Smooth muscle cell (in vitro differentiated cells): ENCODE data around the gene KLK14. TPM values are rescaled to one million over a fixed set of nuclear protein-coding genes. Genes with fewer than 3 reads are reported as not detected.
A peak's percentile ranks its signal among the peaks of the same experiment; 100 is the strongest.

Source experiments
- DNase-seq: peaks from one replicate; lab custom pipeline; 2025; ENCODE audit not compliant: unreplicated experiment; lab: John Stamatoyannopoulos, UW
- H2AFZ ChIP-seq: fragments of 200-600 bp; sonication (generic); 2 replicates; pipeline ENCODE4 v1.6.0; 2016; ENCODE audit warnings: antibody characterized with exemption, low read depth, mild to moderate bottlenecking
- H3F3A ChIP-seq: fragments of 200-600 bp; sonication (generic); 2 replicates; pipeline ENCODE4 v1.6.0; 2017; ENCODE audit warnings: antibody characterized with exemption, low read depth
- H3K27ac ChIP-seq: fragments of 200-600 bp; sonication (generic); 2 replicates; pipeline ENCODE4 v1.5.1; 2016; ENCODE audit warnings: low read depth, mild to moderate bottlenecking
- H3K27me3 ChIP-seq: fragments of 200-600 bp; sonication (generic); 2 replicates; pipeline ENCODE4 v1.6.1; 2016; ENCODE audit warnings: low read depth, mild to moderate bottlenecking
- H3K36me3 ChIP-seq: fragments of 200-600 bp; sonication (generic); 2 replicates; pipeline ENCODE4 v1.5.1; 2016; ENCODE audit warnings: low read depth
- H3K4me1 ChIP-seq: fragments of 200-600 bp; sonication (generic); 2 replicates; pipeline ENCODE4 v1.5.1; 2016; ENCODE audit warnings: low read depth
- H3K4me2 ChIP-seq: fragments of 200-600 bp; sonication (generic); 2 replicates; pipeline ENCODE4 v1.6.0; 2016; ENCODE audit warnings: mild to moderate bottlenecking
- H3K4me3 ChIP-seq: fragments of 200-600 bp; sonication (generic); 2 replicates; pipeline ENCODE4 v1.5.1; 2016; ENCODE audit warnings: mild to moderate bottlenecking
- H3K79me2 ChIP-seq: fragments of 200-600 bp; sonication (generic); 2 replicates; pipeline ENCODE4 v1.6.0; 2016; ENCODE audit warnings: low read depth, mild to moderate bottlenecking
- H3K9ac ChIP-seq: fragments of 200-600 bp; sonication (generic); 2 replicates; pipeline ENCODE4 v1.6.0; 2016; ENCODE audit warnings: low read depth
- H3K9me3 ChIP-seq: fragments of 200-600 bp; sonication (generic); replicated peaks from 2 replicates; pipeline ENCODE4 v1.5.1; 2016; ENCODE audit warnings: low read depth
- H4K20me1 ChIP-seq: fragments of 200-600 bp; sonication (generic); 2 replicates; pipeline ENCODE4 v1.6.0; 2016; ENCODE audit warnings: low read depth
- WGBS: methylation state at CpG from one replicate; pipeline ENCODE4 v1.1.7; 2016; ENCODE audit warnings: low lambda C conversion rate; 5-methylcytosine and 5-hydroxymethylcytosine counted together
- polyA plus RNA-seq: library from polyadenylated mRNA; unstranded; fragments of >200 nt; fragmentation: Nextera tagmentation; extraction: Ambion mirVana; gene quantifications from 2 replicates; pipeline ENCODE4 v1.2.1, GENCODE V29; 2016
- total RNA-seq: library from RNA; depleted of rRNA; stranded (reverse); fragments of >200 nt; gene quantifications from 2 replicates; pipeline ENCODE4 v1.2.3, GENCODE V29; 2014
- TF ChIP-seq, protein P1 (sequence below): fragments of 200-600 bp; sonication (generic); IDR thresholded peaks from 2 replicates; pipeline ENCODE4 v1.5.1; 2017; ENCODE audit warnings: borderline replicate concordance, mild to moderate bottlenecking, antibody characterized with exemption; ENCODE audit not compliant: insufficient read depth, poor library complexity, severe bottlenecking

Gene KLK14
- total and polyA plus RNA-seq, 2 experiments from 2014 or later = 7.7 to 12.3 TPM

DNA sequence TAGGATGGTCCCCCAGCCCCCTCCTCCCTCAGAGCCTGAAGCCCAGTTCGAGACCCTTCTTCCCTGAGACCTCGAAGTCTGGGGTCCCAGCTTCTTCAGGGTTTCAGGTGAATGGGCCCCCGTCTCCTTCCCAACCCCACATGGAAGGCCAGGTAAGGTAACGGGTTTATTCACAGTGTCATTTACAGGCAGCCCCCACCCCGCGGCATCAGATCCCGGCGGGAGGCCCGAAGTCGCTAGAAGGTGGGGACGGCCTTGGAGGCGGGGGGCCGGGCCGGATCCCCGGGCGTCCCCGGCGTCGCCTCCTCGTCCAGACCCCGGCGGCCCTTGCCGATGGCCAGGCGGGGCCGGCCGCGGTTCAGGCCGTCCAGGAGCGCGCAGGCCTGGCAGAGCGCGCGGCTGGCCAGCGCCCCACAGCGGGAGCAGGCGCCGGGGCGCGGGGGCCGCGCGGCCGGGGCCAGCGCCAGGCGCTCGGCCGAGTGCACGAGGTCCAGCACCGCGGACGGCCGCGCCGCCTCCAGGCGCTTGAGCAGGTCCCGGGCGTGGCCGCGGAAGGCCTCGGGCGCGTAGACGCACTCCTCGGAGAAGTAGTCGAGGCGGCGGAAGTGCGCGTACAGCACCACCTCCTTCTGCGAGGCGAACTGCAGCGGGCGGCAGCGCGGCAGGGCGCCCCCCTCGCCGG is 15.8 kb upstream of the KLK14 start:
- peaks cover 70% of the 10 kb centered on the region for H4K20me1 ChIP-seq
- H3K27ac ChIP-seq = no peak overlapping the region
- peaks cover 3% of the 10 kb centered on the region for H3F3A ChIP-seq
- no peaks in the 10 kb centered on the region for H3K4me1 ChIP-seq
- 57% methylated on average over 56 of the region's 78 CpGs for WGBS
- no peaks in the 10 kb centered on the region for H3K27me3 ChIP-seq
- no peak overlapping the region for H2AFZ ChIP-seq
- TF ChIP-seq, protein P1, sequence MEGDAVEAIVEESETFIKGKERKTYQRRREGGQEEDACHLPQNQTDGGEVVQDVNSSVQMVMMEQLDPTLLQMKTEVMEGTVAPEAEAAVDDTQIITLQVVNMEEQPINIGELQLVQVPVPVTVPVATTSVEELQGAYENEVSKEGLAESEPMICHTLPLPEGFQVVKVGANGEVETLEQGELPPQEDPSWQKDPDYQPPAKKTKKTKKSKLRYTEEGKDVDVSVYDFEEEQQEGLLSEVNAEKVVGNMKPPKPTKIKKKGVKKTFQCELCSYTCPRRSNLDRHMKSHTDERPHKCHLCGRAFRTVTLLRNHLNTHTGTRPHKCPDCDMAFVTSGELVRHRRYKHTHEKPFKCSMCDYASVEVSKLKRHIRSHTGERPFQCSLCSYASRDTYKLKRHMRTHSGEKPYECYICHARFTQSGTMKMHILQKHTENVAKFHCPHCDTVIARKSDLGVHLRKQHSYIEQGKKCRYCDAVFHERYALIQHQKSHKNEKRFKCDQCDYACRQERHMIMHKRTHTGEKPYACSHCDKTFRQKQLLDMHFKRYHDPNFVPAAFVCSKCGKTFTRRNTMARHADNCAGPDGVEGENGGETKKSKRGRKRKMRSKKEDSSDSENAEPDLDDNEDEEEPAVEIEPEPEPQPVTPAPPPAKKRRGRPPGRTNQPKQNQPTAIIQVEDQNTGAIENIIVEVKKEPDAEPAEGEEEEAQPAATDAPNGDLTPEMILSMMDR = no peak
- no peaks in the 10 kb centered on the region for H3K9me3 ChIP-seq
- H3K36me3 ChIP-seq = no peaks in the 10 kb centered on the region
- no peak for DNase-seq
- H3K79me2 ChIP-seq = no peaks in the 10 kb centered on the region
- no peak overlapping the region for H3K9ac ChIP-seq
- H3K4me3 ChIP-seq = no peak overlapping the region
- no peak overlapping the region for H3K4me2 ChIP-seq

DNA sequence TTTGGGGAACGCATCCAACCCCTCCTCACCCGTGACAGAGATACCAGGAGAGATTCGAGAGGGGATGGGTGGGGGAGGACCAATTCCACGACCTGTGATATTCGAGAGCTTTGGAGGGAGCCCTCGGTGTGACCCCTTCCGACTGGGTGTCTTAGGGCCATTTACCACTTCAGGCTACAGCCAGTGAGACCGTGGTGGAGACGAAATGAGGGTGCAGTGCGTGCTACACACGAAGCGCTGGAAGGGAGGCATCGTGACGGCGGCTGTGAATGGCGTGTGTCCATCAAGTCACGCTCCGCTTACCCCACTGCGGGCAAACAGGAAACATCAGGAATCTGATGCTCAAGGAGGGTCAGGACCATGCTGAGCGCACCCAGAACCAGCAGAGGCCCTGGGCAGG is 15.1 kb upstream of the KLK14 start:
- Histone ChIP-seq H3F3A (peaks cover 3% of the 10 kb centered on the region), H3K79me2 (no peaks in the 10 kb centered on the region), H3K4me3 (no peak overlapping the region), H3K27me3 (no peaks in the 10 kb centered on the region), H3K9me3 (no peaks in the 10 kb centered on the region), H3K27ac (no peak overlapping the region), H4K20me1 (peaks cover 66% of the 10 kb centered on the region), H3K9ac (no peak overlapping the region), H3K4me2 (no peak overlapping the region), H3K36me3 (no peaks in the 10 kb centered on the region), H3K4me1 (no peaks in the 10 kb centered on the region), H2AFZ (no peak overlapping the region)
- 92% methylated on average over 18 of the region's 20 CpGs for whole genome bisulfite sequencing
- DNase-seq = no peak
- TF ChIP-seq, protein P1 = no peak

DNA sequence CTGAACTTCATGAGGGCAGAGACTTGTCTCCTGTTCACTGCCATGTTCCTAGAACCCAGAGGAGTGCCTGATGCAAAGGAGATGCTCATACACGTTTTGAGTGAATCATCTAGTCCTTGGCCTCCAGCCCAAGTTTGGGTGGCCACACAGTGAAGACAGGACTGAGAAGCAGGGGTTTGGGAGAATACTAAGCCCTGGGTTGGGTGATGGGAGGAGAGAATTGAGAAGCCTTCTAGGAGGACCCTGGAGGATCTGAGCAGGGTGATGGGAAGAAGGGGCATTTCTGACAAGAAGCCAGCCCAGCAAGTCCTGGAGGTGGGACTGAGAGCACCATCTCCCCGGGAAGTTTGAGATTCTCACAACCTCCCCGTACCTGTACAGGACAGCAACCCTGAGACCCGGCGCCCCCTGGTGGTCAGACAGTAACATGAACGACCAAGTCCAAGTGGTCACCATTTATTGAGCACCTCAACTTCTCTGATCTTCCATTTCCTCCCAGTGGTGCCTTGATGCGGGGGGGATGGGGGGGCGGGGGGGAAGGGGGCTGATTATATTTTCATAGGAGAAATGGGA is 14.6 kb upstream of the KLK14 start:
- Histone ChIP-seq H4K20me1 (peaks cover 61% of the 10 kb centered on the region), H3K79me2 (no peaks in the 10 kb centered on the region), H3K4me2 (no peak overlapping the region), H2AFZ (no peak overlapping the region), H3K9me3 (no peaks in the 10 kb centered on the region), H3K4me1 (no peaks in the 10 kb centered on the region), H3K36me3 (no peaks in the 10 kb centered on the region), H3K27ac (no peak overlapping the region), H3K4me3 (no peak overlapping the region), H3K9ac (no peak overlapping the region), H3K27me3 (no peaks in the 10 kb centered on the region), H3F3A (peaks cover 3% of the 10 kb centered on the region)
- 32% methylated on average over 4 of the region's 8 CpGs for WGBS
- TF ChIP-seq, protein P1 = peak; percentile 66
- no peak for DNase-seq
